HG02938 (cell line): ENCODE measurements around the gene PSG4.
"Not testable (repeated sequence)": the region's sequence is repeated elsewhere in the genome, so short reads cannot be mapped to it uniquely, and the experiment has no call there.

Source experiments
- ATAC-seq: cut with Tn5 transposase; IDR thresholded peaks from one replicate; pipeline ENCODE4 v1.9.1; 2021; ENCODE audit warnings: mild to moderate bottlenecking, moderate library complexity; ENCODE audit not compliant: unreplicated experiment

Gene PSG4

DNA sequence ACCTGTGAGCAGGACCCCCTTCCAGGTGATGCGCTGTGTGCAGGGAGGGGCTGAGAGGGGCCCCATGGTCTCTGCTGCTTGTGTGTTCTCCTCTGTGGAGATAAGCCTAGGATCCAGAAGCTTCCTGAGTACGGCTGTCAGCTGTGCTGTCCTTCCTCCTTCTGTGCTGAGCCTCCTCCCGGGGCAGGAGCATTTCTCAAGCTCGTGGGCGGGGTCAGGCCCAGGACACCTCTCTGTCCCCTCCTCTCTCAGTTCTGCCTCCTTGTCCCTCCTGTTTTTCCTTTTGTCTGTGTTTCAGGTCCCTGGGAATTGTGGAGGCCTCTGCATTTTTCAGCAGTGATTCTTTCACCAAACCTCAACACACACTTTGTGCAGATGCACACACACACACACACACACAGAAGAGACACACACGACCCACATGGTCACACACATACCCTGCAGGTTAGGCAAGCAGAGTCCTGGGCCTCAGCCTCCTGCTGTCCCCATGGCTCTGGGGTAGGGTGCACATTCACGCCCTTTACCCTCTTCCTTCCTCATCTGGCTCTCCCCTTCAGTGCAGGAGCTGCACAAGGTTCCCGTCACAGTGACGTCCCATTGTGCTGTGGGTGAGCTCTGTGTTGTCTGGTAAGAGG is at the start of gene PSG4:
PSG4 (minus strand) TSS at position 168 of the 635 bp plus-strand sequence; CDS start at position 66, 102 bp downstream.
- ATAC-seq: not testable (repeated sequence)

DNA sequence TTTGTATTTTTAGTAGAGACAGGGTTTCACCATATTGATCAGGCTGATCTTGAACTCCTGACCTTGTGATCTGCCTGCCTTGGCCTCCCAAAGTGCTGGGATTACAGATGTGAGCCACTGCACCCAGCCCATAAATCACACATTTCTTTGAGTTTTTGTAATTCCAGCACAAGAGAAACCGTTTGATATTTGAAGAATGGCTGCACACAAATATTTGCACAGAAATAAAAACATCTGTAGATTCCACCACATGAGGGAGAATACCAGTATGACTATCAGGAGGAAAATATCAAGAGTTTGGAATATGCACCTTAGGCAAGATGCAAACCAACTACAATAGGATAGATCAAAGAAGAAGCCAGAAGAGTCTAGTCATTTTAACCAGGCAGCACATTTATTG is 46.0 kb upstream of the PSG4 start:
- ATAC-seq: not testable (repeated sequence)

DNA sequence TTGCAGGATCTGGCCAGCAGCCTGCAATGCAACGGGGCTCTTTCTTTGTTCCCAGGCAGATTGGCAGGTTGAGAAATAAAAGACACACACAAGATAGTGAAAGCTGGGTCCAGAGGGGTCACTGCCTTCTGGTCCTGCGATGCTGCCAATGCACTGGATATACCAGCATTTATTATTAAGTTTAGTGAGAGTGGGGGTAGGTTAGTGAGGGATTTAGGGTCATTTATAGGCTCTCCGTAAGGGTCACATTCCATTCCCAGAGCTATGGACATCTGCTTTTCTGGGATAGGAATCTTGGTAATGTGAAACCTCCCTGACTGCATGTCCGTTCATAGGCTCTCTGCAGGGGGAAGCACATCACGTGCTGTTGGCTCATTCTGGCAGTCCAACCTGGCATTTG is 44.9 kb upstream of the PSG4 start:
- not testable (repeated sequence) for ATAC-seq

DNA sequence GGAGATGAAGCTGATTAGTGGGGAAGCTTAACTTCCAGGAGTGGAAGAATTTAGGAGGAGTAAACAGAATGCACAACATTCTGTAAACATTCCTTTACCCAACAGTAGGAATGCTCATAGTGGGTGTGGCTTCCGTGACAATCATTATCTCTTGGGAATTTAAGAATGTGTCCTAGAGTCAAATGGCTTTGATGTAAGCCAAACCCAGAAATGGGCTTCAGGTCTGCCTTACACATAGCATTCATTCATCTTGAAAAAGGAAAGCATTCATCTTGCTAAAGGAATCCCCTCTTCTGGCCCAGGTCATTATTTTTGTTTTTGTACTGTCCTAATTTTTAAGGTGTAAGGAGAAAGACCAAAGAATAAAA is 43.2 kb upstream of the PSG4 start:
- ATAC-seq: not testable (repeated sequence)

DNA sequence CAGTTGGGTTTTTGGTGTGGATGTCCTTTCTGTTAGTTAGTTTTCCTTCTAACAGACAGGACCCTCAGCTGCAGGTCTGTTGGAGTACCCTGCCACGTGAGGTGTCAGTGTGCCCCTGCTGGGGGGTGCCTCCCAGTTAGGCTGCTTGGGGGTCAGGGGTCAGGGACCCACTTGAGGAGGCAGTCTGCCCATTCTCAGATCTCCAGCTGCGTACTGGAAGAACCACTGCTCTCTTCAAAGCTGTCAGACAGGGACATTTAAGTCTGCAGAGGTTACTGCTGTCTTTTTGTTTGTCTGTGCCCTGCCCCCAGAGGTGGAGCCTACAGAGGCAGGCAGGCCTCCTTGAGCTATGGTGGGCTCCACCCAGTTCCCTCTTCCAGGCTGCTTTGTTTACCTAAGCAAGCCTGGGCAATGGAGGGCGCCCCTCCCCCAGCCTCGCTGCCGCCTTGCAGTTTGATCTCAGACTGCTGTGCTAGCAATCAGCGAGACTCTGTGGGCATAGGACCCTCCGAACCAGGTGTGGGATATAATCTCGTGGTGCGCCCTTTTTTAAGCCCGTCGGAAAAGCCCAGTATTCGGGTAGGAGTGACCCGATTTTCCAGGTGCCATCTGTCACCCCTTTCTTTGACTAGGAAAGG is 41.9 kb upstream of the PSG4 start:
- ATAC-seq: not testable (repeated sequence)

DNA sequence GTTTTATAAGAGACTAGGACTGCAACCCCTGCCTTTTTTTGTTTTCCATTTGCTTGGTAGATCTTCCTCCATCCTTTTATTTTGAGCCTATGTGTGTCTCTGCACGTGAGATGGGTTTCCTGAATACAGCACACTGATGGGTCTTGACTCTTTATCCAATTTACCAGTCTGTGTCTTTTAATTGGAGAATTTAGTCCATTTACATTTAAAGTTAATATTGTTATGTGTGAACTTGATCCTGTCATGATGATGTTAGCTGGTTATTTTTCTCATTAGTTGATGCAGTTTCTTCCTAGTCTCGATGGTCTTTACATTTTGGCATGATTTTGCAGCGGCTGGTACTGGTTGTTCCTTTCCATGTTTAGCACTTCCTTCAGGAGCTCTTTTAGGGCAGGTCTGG is 40.4 kb upstream of the PSG4 start:
- ATAC-seq: not testable (repeated sequence)

DNA sequence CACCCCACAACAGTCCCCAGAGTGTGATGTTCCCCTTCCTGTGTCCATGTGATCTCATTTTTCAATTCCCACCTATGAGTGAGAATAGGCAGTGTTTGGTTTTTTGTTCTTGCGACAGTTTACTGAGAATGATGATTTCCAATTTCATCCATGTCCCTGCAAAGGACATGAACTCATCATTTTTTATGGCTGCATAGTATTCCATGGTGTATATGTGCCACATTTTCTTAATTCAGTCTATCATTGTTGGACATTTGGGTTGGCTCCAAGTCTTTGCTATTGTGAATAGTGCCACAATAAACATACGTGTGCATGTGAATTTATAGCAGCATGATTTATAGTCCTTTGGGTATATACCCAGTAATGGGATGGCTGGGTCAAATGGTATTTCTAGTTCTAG is 36.8 kb upstream of the PSG4 start:
- not testable (repeated sequence) for ATAC-seq

DNA sequence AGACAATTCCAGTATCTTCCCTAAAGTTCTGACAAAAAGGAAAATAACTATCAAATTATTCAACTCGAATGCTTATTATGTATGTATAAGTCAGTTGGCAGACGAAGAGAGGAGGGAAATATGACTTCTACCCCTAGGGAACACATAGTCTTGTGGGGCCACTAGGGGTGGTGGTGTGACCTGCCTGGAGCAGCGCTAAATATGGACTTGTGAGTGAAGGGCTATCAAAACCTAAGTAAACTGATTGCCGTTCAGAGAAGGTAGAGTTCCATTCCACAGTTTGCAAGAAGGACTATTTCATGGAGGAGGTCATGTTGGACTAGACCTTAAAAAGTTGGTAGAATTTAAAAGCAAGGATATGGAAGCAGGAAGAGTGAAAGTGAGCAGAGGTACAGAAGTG is 32.8 kb upstream of the PSG4 start:
- ATAC-seq: not testable (repeated sequence)

DNA sequence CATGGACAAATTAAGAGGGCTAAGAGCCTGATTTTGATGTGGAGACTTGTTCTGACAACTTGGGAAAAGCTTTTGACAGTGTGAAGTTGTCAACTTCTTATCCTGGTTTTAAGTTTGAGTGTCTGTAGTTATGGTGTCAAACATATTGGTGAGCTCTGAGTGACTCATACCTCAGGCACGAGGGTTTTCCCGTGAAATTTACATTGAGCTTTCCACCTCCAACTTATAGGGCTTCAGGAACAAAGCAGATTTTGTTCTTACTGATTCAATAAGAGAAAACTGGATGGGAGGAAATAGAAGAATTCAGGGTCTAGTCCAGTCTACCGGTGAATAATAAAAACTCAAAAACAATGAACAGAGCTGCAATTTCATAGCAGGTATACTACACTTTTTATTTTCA is 30.2 kb upstream of the PSG4 start:
- ATAC-seq: not testable (repeated sequence)

DNA sequence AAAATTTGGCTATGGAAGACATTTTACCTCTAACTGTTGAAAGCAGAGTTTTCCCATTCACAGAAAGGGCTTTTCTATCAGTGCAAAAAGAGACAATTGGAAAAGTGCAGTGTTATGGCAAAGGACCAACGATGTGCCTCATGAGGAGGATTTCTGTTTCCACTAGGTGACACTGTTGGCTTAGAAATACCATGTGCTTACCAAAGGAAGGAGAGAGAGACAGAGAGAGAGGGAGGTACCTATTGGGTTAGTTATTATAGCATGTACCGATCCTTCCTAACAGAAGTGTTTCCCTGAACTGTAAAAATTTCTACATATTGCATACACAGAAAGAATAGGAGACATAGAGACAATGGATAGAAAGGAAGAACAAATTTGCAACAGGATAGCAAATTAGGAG is 23.9 kb upstream of the PSG4 start:
- ATAC-seq: no peak

DNA sequence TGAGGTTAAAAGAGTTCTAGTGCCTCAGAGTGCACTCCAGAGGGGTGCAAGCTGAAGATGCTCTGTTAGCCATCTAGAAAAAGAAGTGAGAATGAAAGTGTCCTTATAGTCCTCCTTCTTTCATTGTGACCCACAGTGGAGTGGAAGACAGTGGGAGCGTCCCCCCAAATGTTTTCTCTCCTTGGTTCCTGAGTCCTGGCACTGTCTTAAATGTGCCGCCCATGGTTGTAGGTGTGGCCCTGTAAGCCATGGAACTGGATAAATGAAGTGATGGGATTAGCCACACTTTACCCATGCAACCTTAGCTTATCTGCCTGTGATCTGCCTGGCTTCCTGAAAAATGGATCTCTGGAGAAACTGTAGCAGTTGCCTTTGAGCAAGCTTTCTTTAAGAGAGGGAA is 23.3 kb upstream of the PSG4 start:
- ATAC-seq: not testable (repeated sequence)

DNA sequence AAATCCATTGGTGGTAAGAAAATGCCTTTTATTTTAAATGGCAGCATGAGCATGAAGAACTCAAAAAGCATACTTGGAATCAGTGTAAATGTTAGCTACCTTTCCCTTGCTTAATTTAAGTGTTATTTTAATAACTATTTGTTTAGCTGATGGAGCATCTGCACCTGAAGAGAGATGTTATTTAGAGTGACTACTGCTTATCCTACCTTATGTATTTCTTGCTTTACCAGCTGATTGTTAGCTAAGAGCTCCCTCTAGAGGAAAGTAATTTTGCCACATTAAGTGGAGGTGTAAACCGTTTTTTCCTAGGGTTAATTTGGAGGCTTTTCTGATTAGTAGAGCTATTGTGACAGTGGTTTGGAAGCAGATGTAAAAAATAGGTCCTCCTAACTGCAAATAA is 21.5 kb upstream of the PSG4 start:
- not testable (repeated sequence) for ATAC-seq

DNA sequence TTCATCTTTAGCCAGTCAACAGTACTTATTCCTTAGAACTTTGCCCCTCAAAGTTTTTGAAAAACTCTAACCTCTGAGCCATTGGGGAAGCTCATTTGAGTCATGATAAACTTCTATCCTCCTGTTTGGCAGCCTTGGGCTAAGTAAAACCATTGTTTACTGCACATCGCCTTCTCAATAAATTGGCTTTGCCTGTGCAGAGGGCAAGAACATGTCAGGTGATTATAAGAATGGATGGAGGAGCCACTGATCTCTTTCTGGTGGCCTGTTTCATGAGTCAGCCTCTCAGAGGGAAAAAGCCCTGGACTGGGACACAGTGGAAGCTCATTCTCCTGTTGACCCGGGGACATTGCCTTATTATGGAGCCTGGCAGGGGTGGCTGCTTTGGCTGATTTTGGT is 19.4 kb upstream of the PSG4 start:
- no peak for ATAC-seq

DNA sequence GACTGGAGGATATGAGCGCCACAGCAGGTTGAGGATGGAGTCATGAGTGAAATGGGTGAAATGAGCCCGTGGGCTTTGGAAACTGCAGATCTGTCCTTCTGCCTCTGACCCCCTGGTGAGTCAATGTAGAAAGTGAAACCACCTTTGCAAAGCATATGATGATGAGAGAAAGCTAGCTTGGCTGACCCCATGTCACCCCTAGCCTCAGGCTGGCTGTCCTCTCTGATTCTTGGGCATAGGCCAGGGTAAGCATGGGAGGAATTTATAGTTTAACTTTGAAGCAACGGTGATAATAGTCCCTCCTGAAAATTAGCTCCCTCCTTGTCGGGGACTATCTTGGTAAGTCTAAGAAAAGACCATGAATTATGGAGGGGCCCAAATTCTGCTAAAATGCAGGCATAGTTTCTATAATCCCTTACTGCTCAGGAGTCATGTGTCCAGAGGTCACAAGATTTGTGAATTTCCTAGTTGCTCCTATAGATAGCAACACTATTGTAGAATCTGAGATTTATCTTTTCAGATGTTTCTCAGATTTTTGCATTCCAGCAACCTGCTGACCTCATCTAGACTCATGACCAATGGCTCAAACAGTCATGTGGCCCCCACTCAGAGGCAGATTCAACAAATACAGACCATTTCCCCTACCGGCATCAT is 18.9 kb upstream of the PSG4 start:
- ATAC-seq: not testable (repeated sequence)

DNA sequence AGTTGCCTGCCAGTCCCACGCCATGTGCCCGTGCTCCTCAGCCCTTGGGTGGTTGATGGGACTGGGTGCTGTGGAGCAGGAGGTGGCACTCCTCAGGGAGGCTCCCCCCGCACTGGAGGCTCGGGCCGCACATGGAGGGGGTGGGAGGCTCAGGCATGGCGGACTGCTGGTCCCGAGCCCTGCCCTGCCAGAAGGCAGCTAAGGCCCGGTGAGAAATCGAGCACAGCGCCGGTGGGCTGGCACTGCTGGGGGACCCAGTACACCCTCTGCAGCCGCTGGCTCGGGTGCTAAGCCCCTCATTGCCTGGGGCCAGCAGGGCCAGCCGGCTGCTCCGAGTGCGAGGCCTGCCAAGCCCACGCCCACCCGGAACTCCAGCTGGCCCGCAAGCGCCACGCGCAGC is 16.5 kb upstream of the PSG4 start:
- not testable (repeated sequence) for ATAC-seq

DNA sequence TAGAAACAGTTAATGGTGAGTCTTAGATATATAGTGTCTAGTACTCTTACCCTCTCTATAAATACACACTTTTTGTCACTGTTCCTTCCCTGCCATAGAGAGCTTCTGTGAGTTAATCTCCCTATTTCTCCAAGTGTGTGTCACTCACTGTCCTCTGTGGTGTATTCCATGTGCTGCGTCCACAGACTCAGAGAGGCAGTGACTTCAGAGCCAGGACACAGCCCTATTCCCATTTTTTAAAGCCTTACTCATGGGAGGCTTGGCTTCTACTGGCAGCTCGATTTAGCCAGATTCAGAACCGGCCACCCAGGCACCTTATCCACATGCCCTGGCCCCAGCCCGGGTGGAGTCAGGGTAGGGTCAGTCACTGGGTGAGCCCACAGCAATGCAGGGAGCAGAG is 13.7 kb upstream of the PSG4 start:
- ATAC-seq: not testable (repeated sequence)

DNA sequence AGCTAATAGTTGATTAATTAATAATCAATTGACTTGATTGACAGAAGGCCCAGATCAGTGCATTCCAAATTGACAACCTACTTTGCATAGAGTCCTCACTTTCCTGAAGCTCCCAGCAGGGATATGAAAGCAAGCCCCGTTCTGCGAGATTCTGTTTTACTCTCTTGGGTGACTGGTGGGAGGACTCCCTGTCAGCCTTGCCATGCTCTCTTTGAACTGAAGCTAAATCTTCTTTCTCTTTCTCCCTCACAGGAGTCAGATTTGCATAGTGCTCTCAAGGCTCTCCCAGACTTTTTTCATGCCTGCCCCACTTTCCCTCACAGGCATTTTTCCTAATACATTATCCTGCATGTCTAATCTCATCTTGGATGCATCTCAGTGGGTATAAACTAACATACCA is 10.4 kb upstream of the PSG4 start:
- not testable (repeated sequence) for ATAC-seq

DNA sequence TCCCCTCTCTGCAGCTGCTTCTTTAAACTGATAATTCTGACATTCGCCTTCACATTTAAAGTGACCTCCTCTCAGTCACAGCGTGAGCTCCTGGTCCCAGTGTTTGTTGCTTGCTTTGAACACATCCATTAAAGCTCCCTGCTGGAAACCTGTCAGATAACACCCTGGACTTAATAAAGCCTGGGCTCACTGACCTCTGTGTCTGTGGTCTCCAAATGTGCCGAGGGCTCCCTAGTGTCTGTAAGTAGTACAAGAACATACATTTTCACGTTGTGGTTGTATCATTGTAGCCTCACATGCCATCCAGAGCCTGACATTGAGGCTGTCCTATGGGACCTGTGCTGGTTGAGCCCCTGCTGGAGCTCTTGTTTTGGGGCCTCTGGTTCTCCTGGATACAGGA is 2.6 kb upstream of the PSG4 start:
- no peak for ATAC-seq

DNA sequence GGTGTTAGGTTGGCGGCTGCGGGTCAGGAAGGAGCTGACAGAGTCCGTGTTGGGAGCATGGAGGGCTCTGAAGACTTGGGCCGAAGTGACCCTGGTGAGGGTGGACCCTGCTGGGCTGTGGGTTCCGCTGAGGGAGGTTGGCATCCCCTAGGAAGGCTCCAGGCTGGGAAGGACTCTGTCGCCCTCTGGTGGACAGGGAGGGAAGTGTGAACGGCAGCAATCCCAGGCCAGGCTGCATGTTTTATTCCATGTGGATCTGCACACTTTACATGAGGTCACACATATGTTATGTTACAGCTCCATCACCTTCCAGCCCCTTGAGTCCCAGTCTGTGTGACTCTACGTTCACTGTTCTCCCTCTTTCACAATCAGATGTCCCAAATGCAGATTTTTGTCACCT is 1.7 kb upstream of the PSG4 start:
- not testable (repeated sequence) for ATAC-seq

DNA sequence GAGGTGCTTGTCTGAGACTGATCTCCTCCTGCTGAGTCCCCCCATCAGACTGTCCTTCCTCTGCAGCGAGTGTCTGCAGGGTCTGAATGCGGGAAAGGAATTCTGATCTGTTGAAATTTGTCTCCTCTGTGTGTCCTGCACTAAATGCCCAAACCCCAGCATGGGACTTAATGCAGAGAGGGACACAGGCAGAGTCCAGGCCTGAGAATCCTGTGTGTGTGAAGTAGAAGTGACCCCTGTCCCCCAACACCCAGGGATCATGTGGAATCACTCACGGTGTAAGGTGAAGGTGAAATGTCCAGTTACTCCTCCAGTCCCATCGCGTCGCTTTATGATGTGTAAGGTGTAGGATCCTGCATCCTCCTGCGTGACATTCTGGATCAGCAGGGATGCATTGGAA is 1.8 kb downstream of the PSG4 start:
- ATAC-seq: not testable (repeated sequence)

DNA sequence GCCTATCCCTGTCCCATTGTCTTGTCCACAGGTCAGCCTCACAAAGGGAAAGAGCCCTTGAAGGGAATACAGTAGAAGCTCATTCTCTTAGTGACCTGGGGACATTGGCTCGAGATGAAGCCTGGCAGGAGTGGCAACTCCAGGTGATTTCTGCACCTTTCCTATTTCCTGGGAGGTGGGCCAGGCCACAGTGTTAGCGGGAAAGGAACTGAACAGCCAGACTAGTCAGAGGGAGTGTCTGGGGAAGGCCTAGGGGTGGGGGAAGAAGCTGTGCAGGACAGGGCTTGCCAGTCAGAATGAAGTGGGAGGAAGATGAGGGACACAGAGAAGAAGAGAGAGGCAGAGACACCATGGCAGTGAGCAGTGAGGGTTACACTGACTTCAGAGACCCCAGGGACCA is 3.5 kb downstream of the PSG4 start:
- not testable (repeated sequence) for ATAC-seq

DNA sequence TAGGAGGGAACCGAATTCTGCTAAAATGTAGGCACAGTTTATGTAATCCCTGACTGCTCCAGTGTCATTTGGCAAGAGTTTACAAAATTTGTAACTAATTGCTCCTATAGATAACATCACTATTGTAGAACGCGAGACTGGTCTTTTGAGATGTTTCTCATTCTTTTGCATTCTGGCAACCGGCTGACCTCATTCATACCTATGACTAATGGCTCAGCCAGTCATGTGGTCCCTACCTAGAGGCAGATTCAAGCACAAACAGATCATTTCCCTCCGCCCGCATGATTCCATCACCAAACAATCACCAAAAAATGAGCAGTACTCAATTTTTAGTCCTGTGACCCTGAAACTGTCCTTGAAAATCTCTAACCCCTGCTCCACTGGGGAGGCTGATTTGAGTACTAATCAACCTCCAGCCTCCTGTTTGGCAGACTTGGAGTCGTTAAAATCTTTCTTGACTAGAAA is 4.1 kb downstream of the PSG4 start:
- not testable (repeated sequence) for ATAC-seq
